Endothelial cell of umbilical vein (primary cell): ENCODE results near the gene ANKLE2.

Experiments
- EZH2 ChIP-seq: IDR thresholded peaks from 2 replicates; pipeline ENCODE4 v1.6.1; 2012; ENCODE audit warnings: borderline replicate concordance, low read depth, mild to moderate bottlenecking, moderate library complexity, low read length, inconsistent platforms; ENCODE audit not compliant: severe bottlenecking
- FOS ChIP-seq: IDR thresholded peaks from 2 replicates; pipeline ENCODE4 v1.6.1; 2011; ENCODE audit warnings: mild to moderate bottlenecking, low read length, moderate library complexity, borderline replicate concordance; ENCODE audit not compliant: insufficient read depth
- JUN ChIP-seq: IDR thresholded peaks from 2 replicates; pipeline ENCODE4 v1.6.1; 2011; ENCODE audit warnings: borderline replicate concordance, low read depth; ENCODE audit not compliant: insufficient read length, insufficient read depth
- MYC ChIP-seq: IDR thresholded peaks from one replicate; pipeline ENCODE4 v1.6.1; 2011; ENCODE audit warnings: mild to moderate bottlenecking, low read depth, low read length
- POLR2A ChIP-seq: IDR thresholded peaks from 2 replicates; pipeline ENCODE4 v1.6.1; 2012; ENCODE audit warnings: low read depth, mild to moderate bottlenecking, control low read depth, low read length
- POLR2AphosphoS5 ChIP-seq: IDR thresholded peaks from 2 replicates; pipeline ENCODE4 v1.6.1; 2012; ENCODE audit warnings: low read depth, mild to moderate bottlenecking, control low read depth, low read length, moderate library complexity; ENCODE audit not compliant: insufficient read depth
- TF ChIP-seq, protein P1 (sequence below), 2 donors: IDR thresholded peaks; 1 replicate in 1 of 2; 2 replicates in 1 of 2; pipeline ENCODE4 v1.5.1; 2011; ENCODE audit warnings: low read length in 2 of 2, mild to moderate bottlenecking in 2 of 2, moderate library complexity in 2 of 2, control low read depth in 1 of 2, inconsistent platforms in 1 of 2, low read depth in 1 of 2; ENCODE audit not compliant: insufficient read depth in 1 of 2; ENCODE audit errors: extremely low read depth in 1 of 2
- TF ChIP-seq, protein P2 (sequence below): IDR thresholded peaks from 2 replicates; pipeline ENCODE4 v1.6.1; 2011; ENCODE audit not compliant: insufficient read depth, insufficient read length

GRCh38 chr12:132783917-132784531 is 22.4 kb upstream of the ANKLE2 start:
- TF ChIP-seq, protein P1, sequence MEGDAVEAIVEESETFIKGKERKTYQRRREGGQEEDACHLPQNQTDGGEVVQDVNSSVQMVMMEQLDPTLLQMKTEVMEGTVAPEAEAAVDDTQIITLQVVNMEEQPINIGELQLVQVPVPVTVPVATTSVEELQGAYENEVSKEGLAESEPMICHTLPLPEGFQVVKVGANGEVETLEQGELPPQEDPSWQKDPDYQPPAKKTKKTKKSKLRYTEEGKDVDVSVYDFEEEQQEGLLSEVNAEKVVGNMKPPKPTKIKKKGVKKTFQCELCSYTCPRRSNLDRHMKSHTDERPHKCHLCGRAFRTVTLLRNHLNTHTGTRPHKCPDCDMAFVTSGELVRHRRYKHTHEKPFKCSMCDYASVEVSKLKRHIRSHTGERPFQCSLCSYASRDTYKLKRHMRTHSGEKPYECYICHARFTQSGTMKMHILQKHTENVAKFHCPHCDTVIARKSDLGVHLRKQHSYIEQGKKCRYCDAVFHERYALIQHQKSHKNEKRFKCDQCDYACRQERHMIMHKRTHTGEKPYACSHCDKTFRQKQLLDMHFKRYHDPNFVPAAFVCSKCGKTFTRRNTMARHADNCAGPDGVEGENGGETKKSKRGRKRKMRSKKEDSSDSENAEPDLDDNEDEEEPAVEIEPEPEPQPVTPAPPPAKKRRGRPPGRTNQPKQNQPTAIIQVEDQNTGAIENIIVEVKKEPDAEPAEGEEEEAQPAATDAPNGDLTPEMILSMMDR (IDR thresholded peaks at IDR 0.05; ENCODE audit: extremely low read depth in 1 of 2, insufficient read depth in 1 of 2, low read depth in 1 of 2, low read length in 2 of 2), result no peak
- TF ChIP-seq POLR2A (no peak), FOS (no peak), MYC (no peak), POLR2AphosphoS5 (no peak), EZH2 (no peak), JUN (no peak)
- TF ChIP-seq, protein P2, sequence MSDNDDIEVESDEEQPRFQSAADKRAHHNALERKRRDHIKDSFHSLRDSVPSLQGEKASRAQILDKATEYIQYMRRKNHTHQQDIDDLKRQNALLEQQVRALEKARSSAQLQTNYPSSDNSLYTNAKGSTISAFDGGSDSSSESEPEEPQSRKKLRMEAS, result no peak
